HG02981 (cell line): ENCODE data around the gene SAMD4B.
"Not testable (repeated sequence)": the region's sequence is repeated elsewhere in the genome, so short reads cannot be mapped to it uniquely, and the experiment has no call there.

Experiments
- ATAC-seq: cut with Tn5 transposase; IDR thresholded peaks from one replicate; pipeline ENCODE4 v1.9.1; 2021; ENCODE audit warnings: mild to moderate bottlenecking, moderate library complexity; ENCODE audit not compliant: unreplicated experiment

Gene SAMD4B

DNA sequence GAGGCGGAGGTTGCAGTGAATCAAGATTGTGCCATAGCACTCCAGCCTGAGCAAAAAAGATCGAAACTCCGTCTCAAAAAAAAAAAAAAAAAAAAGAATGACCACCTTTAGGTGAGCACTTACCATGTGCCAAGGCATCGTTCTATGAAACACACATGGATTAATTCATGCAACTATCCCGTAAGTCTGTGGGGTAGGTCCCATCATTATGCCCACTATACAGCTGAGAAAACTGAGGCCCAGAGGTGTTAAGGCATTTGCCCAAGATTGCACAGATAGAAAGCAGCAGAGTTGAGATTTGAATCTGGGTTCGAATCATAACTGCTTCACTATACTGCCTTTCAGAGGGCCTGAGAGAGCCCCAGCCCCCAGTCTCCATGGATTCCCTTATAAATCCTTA is 8.7 kb upstream of the SAMD4B start:
- no peak for ATAC-seq

DNA sequence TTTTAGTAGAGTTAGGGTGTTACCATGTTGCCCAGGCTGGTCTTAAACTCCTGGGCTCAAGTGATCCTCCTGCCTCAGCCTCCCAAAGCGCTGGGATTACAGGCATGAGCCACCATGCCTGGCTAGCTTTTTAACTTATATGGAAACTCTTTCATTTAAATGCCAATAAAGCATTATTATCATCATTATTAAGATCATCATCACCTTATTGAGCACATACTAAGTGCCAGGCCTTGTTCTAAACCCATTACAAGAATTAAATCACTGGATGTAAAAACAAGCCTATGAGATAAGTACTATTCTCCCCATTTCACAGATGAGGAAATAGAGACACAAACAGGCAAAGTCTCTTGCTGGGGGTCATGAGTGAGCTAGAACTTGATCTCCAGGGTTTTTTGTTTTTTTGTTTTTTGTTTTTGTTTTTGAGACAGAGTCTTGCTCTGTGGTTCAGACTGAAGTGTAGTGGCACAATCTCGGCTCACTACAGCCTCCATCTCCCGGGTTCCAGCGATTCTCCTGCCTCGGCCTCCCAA is 7.7 kb upstream of the SAMD4B start:
- ATAC-seq: no peak

DNA sequence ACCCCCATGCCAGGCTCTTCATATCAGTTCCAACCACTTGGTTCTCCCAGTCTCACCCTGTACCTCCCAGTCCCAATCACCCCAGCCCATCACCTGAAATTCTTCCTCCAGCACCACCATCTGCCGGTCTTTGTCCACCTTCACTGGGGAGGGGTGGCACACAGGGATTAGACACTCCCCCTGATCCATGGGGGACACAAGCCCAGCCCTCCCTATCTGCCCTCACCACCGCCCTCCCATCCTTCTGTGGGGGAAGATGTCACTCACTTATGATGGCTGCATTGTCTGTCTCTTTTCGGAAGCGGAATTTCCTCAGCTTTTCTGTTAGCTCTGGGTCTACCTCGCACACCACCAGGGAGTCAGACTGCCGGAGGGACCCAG is 7.1 kb upstream of the SAMD4B start:
- ATAC-seq: peak; percentile 16

DNA sequence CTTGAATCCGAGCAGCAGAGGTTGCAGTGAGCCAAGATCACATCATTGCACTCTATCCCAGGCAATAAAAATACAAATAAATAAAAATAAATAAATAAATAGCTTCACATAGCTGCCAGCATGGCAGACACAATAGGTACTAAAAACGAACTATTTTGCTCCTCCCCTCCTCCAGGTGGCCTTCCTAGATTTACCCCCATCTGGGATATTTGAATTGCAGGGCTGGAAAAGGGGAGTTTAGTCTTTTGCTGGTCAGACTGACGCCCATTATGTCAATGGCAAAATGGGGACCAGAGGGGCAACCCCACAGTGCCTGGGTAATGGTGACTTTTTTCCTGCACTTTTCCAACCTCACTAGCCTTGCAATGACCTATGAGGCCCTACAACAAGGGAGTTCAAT is 5.7 kb upstream of the SAMD4B start:
- ATAC-seq: no peak

DNA sequence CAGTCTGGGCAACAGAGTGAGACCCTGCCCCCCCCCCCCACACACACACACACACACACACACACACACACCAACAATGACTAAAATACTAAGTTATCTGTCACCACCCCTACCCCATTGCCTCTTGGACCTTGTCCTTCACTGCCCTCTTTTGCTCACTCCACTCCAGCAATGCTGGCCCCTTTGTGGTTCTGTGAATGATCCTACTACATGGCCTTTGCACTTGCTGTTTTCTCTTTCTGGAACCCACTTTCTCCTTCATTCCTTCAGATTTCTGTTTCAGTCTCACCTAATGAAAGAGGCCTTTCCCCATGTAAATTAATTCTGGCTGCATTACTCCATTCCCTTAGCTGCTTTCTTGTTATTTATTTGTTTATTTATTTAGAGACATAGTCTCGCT is 2.5 kb upstream of the SAMD4B start:
- ATAC-seq: no peak

DNA sequence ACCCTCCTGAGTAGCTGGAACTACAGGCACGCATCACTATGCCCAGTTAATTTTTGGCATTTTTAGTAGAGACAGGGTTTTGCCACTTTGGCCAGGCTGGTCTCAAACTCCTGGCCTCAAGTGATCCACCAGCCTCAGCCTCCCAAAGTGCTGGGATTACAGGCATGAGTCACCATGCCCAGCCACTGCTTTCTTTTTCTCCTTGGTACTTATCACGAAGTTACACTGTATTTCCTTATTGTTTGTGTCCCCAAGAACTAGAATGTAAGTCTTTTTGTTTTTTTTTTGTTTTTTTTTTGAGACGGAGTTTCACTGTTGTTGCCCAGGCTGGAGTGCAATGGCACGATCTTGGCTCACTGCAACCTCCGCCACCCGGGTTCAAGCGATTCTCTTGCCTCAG is 2.1 kb upstream of the SAMD4B start:
- ATAC-seq: not testable (repeated sequence)

DNA sequence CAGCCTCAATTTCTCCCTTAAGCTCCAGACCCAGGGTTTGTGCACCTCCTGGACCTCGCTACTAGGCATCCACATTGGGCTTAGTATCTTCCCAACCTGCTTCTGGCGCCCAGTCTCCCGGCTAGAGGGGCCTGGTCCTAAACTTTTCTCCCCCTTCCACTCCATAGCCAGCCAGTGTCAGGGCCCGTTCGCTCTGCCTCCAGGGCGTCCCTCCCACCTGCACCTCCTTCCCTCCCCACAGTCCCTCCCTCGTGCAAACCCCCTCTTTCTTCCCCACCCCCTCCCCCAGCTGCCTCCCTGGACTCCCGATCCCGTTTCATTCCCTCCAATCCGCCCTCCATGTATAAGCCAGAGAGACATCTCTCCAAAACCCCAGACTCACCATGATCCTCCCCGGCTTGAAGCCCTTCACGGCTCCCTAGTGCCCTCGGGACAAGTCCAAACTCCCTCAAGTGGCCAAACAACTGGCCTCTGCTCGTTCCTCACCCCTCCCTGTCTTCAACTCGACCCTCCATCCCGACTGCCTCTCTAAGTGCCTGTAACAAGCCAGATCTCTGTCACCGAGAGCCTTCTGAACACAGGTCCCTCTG is 997 bp upstream of the SAMD4B start:
- ATAC-seq: no peak

DNA sequence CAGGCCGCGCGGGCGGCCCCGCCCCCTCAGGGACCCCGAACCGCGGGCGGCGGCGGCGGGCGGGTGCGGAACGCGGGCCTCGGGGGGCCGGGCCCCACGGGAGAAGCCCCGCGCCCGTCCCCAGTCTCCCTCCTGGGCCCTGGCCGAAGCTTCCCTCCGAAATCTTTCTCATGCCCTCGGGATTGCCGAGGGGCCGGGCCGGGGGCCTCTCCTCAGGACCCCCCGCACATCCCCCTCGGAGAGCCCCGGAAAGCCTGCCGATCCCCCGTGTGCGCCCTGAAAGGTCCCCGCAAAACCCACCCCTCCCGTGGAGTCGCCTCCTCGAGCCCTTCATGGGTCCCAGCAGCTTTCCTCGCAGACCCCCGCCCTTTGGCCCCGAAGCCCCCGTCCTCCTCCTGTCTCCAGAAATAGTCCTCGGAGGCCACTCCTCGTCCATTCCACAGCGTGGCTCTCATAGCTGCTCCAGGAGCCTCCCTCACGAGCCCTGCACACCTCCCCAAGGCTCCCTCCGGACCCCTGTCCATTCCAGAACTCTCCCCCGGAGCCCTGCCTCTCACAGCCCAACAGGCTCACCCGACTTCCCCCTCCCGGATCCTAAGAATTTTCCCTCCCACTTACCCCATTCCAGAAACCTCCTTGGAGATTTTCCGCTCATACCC is 555 bp downstream of the SAMD4B start:
- no peak for ATAC-seq

DNA sequence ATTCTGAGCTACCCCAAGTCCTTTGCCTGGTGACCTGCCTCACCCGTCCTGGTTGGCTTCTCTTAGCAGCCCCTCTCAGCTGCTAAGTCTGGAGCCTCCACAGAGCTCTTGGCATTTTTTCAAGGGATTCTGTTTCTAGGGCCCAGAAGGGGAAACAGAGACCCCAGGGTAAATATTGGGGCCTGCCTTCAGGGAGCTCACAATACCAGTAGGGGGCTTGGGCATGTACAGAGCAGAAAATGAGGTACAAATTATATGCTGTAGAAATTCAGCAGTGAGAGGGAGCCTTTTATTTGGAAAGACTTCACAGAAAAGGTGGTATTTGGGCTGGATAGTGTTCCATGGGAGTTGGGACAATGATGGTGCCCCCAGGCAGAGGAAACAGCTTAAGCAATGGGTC is 3.7 kb downstream of the SAMD4B start:
- ATAC-seq: no peak

DNA sequence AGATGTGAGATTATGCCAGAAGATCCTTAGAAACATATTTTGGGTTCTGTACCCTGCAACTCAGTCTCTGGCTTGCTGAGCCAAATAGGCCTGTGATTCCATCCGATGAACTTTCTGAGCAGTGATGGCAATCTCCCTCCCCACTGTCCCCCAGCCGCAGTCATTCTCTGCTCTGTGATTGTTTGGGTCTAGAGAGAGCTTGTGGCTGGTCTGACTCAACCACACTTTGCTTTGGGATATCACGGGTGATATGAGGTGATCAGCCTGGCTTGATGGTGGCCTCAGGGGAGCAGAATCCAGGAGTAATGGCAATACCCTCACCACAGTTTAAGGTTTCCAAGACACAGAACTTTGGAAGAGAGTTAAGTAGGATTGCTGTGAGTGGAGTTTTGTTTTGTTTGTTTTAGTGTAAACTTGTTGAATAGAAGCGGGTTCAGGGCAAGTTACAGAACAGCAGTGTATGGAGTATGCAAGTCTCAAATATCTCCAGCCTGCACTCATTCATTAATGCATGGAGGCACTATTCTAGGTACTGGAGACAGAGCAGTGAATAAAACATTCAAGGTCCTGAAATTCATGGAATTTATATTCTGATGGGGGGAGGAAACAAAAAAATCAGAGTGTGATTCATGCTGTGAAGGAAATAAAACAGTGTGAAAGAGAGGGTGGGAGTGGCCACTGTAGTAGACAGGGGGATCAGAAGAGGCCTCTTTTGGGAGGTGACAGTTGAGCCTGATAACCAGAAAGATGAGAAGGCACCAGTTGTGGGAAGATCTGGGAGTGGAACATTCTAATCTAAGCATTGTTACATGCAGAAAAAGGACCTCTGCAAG is 5.3 kb downstream of the SAMD4B start:
- ATAC-seq: no peak

DNA sequence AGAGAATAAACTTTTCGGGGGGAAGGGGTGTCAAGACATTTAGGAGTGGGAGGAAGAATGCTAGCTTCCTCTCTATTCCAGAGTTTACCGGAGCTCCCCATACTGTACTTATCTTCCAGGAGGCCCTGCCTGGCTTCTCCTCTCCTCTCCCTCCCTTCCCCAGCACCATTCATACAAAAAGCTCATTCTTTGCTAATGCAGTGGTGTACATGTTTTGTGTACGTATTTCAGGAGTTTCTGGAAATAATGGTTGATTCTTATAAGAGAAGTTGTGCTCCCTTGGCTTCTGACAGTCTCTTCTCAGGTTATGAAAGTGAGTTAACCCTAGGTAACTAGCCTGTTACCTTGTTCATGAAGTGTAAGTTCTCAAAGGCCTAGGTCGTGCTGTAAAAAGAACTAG is 7.1 kb downstream of the SAMD4B start:
- no peak for ATAC-seq

DNA sequence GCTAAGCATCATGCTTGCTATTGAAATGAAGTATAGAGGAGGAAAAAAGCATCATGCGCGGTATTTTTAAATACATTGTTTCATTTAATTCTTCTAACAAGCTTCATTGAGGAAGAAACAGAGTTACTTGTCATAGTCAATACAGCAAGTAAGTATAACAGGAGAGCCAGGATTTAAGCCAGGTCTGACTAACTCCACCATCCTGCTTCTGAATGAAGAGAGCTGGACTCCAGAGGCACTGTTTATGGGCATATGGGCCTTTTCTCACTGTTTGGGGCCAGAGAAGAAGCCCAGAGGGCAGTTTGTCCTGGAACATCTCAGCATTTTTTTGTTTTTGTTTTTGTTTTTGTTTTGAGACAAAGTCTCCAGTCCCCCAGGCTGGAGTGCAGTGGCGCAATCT is 7.9 kb downstream of the SAMD4B start:
- no peak for ATAC-seq

DNA sequence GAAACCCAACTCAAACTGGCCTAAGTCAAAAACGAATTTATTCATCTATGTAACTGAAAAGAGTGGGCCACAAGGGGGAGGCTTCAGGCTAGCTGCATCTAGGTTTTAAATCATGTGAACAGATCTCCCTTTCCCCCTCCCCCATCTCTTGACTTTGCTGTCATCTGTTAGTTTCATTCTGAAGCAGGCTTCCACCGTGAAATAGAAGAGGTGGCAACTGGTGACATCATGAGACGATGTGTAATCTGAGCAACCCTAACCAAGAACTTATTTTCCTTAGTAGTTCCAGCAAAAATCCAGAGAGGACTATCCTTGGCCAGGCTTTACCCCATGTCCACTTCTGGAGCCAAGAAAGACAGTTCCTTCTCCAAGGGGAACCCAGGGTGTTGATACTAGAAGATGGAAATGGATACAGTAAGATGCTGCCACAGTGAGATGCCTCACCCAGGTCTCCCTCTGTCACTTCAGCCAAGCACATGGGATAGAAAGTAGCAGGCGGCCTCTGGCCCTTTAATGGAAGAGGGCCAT is 9.4 kb downstream of the SAMD4B start:
- ATAC-seq: peak; percentile 45

DNA sequence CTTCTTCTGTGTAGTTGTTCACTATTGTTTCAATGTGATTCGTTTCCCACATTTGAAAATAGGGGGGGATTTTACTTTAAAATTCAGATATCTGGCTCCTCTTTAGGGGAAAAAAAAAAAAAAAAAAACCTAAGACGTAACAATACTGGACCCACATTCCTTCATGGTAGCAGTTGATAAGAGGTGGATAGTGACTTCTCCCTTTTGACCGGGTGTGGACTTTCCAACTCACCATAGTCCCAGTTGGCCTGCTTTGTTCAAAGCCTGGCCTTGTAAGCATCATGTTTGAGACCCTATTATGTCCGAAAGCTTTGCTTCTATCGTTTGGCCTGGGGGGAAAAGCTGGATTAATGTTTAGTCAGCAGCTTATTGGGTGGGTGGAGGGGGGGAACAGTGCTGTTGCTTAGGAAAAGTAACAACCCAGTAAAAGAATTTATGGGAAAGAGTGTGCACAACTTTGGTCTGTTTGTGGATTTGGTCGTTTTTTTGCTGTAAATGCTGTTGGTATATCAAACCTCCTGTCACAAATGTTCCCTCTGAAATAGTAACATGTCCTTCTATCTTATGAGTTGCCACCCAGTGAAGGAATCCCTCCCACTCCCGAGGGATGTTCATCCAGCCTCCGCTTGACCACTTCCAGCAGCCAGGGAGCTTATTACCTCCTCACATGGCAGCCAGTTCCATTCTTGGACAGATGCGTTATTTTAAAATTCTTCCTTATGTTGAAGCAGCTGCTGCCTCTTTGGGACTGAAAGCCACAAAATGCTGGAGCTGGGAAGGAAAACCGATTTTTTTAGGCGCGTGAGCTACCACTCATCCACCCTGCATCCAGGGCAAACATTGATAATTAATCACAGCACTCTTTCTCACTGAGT is 10.4 kb downstream of the SAMD4B start:
- ATAC-seq: no peak

DNA sequence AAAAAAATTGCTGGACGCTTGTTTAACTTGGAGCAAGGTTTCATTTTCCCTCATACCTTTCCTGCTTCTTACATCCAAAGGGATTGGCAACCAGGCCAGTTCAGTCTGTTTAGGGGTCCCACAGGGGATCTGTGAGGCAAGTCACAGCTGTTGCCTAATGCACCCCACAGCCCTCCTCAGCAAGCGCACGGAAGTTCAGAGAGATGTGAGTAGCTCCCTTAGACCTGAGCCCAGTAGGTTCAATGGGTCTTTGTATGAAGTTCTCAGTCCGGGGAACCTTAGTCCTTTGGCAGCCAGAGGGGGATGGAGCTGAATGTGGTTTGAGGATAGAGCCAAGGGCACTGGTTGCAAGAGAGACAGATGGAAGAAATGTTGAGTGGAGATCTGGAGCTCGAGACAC is 13.0 kb downstream of the SAMD4B start:
- no peak for ATAC-seq

DNA sequence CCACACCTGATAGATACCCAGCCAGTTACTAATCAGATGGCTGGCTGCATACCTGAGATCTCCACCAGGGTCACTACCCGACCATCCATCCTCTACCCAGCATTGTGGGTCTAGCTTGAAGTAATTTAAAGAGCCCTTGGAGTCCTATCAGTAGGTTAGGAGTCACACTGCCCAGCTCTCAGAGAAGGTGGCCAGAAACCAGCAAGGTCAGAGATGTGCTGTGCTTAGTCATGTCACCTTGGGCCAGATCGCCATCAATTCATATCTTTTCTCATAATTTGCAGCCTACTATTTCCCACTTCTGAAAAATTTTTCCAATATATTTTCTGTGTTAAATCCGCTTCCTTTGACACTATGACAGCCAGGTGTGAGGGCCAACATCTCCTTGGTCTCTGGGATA is 13.9 kb downstream of the SAMD4B start:
- no peak for ATAC-seq

DNA sequence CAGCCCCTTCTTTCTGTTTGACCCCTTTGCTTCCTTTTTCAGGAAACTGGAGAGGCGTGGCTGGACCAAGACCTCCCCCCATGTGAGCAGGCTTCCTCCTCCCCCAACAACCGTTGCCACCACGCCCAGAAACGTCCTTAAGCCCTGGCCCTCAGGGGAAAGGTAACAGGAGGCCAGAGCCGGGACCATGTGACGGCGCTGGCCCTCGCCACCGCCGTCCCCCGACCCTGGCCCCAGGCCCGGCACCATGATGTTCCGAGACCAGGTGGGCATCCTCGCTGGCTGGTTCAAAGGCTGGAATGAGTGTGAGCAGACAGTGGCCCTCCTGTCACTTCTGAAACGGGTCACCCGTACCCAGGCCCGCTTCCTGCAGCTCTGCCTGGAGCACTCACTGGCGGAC is 14.4 kb downstream of the SAMD4B start:
- no peak for ATAC-seq

DNA sequence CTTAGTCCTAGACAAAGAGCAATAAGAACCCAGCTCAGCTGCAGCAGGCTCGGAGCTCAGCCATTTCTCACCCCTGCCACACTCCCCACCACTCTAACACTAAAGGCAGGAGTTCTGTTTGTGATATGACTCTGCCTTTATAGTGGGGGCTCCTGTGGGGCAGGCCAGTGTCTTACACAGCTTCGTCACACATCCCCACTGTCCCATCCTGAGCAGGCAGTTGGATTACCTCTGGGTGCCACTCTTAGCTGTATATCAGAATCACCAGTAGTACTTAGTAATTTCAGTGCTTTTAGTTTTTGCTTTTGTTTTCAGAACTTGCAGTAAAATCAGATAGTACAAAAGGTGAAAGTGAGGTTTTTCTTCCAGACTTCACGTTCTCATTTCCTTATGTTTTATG is 16.8 kb downstream of the SAMD4B start:
- no peak for ATAC-seq

DNA sequence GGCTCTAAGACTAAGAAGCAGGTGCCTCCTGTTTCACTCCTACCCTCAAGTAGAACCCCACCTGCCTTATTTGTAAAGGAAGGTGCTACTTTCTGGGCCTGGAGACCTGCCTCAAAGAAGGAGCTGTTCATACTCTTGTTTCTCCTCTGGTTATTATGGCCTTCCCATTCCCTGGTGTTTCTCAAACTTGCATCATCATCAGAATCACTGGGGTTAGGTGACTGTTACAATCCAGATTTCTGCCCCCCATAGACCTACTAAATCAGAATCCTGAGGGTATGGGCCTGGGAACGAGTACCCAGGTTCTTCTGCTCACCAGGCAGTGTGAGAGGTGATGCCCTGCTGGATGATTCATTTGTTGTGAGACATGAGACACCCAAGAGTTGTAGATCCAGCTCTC is 18.4 kb downstream of the SAMD4B start:
- ATAC-seq: no peak

DNA sequence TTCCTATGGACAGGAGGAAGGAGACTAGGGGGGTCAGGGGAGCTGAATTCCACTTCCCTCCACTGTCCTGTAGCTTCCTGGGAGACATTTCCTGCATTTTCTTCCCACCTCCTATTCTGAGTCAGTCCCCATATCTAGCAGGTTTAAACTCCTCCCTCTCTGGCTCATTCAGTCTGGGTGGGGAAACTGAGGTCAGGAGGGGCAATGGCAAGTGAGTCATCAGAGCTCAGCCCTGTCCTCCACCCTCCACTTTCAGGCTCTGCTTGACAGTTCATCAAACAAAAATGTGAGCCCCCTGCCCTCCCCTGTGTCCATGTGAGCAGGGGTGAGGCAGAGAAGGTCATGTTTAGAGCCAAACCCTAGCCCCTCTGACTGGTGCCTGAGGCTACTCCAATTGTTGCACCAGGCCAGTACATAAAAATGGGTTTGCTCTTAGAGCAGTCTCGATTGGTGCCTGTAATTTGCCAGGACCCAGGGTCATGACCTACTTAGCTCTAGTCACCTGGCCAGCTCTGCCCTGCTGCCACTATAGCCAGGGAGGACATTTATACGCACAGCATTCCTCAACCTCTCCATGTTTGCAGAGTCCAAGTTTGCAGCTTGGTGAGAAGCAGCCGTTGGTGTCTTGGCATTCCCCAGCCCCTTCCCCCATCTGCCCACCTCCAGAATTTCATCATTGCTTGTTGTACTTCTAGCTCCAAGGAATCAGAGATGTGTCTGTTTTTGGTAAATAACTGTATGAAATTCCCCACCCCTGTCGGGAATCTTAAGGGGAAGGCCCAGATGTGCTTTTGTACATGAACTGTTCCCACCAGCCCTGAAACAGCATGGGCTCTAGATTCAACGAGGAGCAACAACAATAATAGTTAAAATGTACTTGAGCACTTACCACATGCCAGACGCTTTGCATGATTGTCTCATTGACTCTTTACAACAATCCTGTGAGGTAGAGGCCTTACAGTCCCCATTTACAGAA is 20.7 kb downstream of the SAMD4B start:
- no peak for ATAC-seq
